ENCODE measurements around the gene RABGAP1L.
"Not testable (repeated sequence)": the region's sequence is repeated elsewhere in the genome, so short reads cannot be mapped to it uniquely, and the experiment has no call there.

RABGAP1L gene

GRCh38 chr1:174324493-174324892 lies 165.2 kb downstream of the RABGAP1L start:
- Histone ChIP-seq H2AFZ (no peak overlapping the region), H3K36me3 (ENCODE audit: control insufficient read depth, insufficient read depth, low read length) (no peaks in the 10 kb centered on the region), H3K4me3 (ENCODE audit: low read depth, low read length) (no peak overlapping the region), H3K4me2 (ENCODE audit: low read length) (no peak overlapping the region), H3K27me3 (ENCODE audit: control insufficient read depth, insufficient read depth, low read length) (no peaks in the 10 kb centered on the region), H3K4me1 (no peaks in the 10 kb centered on the region), H3K27ac (no peak overlapping the region), H3K9ac (no peak overlapping the region), H3K9me3 (ENCODE audit: control insufficient read depth, low read length) (no peaks in the 10 kb centered on the region), H3K79me2 (no peaks in the 10 kb centered on the region)
- no peak for TF ChIP-seq CTCF (IDR thresholded peaks at IDR 0.05)

GRCh38 chr1:174324939-174325338 lies 165.6 kb downstream of the RABGAP1L start:
- H3K4me3 ChIP-seq (ENCODE audit: low read depth, low read length) = no peak overlapping the region
- H3K27me3 ChIP-seq (ENCODE audit: control insufficient read depth, insufficient read depth, low read length) = no peaks in the 10 kb centered on the region
- H3K79me2 ChIP-seq = no peaks in the 10 kb centered on the region
- no peak for TF ChIP-seq CTCF (IDR thresholded peaks at IDR 0.05)
- no peaks in the 10 kb centered on the region for H3K36me3 ChIP-seq (ENCODE audit: control insufficient read depth, insufficient read depth, low read length)
- no peaks in the 10 kb centered on the region for H3K4me1 ChIP-seq
- H3K27ac ChIP-seq = no peak overlapping the region
- H3K9me3 ChIP-seq (ENCODE audit: control insufficient read depth, low read length) = no peaks in the 10 kb centered on the region
- no peak overlapping the region for H2AFZ ChIP-seq
- H3K9ac ChIP-seq = no peak overlapping the region
- no peak overlapping the region for H3K4me2 ChIP-seq (ENCODE audit: low read length)

- no peaks in the 10 kb centered on the region for H3K79me2 ChIP-seq
- no peak overlapping the region for H3K27ac ChIP-seq
- no peaks in the 10 kb centered on the region for H3K9me3 ChIP-seq (ENCODE audit: control insufficient read depth, low read length)
- H3K9ac ChIP-seq = no peak overlapping the region
- no peak for TF ChIP-seq CTCF (IDR thresholded peaks at IDR 0.05)
- no peaks in the 10 kb centered on the region for H3K4me1 ChIP-seq
- H3K4me3 ChIP-seq (ENCODE audit: low read depth, low read length) = no peak overlapping the region
- H2AFZ ChIP-seq = no peak overlapping the region
- H3K27me3 ChIP-seq (ENCODE audit: control insufficient read depth, insufficient read depth, low read length) = no peaks in the 10 kb centered on the region
- no peak overlapping the region for H3K4me2 ChIP-seq (ENCODE audit: low read length)
- no peaks in the 10 kb centered on the region for H3K36me3 ChIP-seq (ENCODE audit: control insufficient read depth, insufficient read depth, low read length)
Measured at GRCh38 chr1:174326278-174326677, 167.0 kb downstream of the RABGAP1L start.

- Histone ChIP-seq H3K4me3 (ENCODE audit: low read depth, low read length) (no peak overlapping the region), H3K36me3 (ENCODE audit: control insufficient read depth, insufficient read depth, low read length) (no peaks in the 10 kb centered on the region), H2AFZ (no peak overlapping the region), H3K9me3 (ENCODE audit: control insufficient read depth, low read length) (no peaks in the 10 kb centered on the region), H3K4me2 (ENCODE audit: low read length) (no peak overlapping the region), H3K4me1 (no peaks in the 10 kb centered on the region), H3K79me2 (no peaks in the 10 kb centered on the region), H3K27ac (no peak overlapping the region), H3K9ac (no peak overlapping the region), H3K27me3 (ENCODE audit: control insufficient read depth, insufficient read depth, low read length) (no peaks in the 10 kb centered on the region)
- no peak for TF ChIP-seq CTCF (IDR thresholded peaks at IDR 0.05)
Measured at GRCh38 chr1:174333437-174333836, 174.1 kb downstream of the RABGAP1L start.

- Histone ChIP-seq H2AFZ (no peak overlapping the region), H3K27ac (no peak overlapping the region), H3K36me3 (ENCODE audit: control insufficient read depth, insufficient read depth, low read length) (no peaks in the 10 kb centered on the region), H3K4me2 (ENCODE audit: low read length) (no peak overlapping the region), H3K9me3 (ENCODE audit: control insufficient read depth, low read length) (no peaks in the 10 kb centered on the region), H3K4me1 (no peaks in the 10 kb centered on the region), H3K4me3 (ENCODE audit: low read depth, low read length) (no peak overlapping the region), H3K9ac (no peak overlapping the region), H3K79me2 (no peaks in the 10 kb centered on the region), H3K27me3 (ENCODE audit: control insufficient read depth, insufficient read depth, low read length) (no peaks in the 10 kb centered on the region)
- no peak for TF ChIP-seq CTCF (IDR thresholded peaks at IDR 0.05)
Measured at GRCh38 chr1:174337000-174337681, 177.8 kb downstream of the RABGAP1L start.

GRCh38 chr1:174340404-174340803 lies 181.1 kb downstream of the RABGAP1L start:
- not testable (repeated sequence) for H3K9me3 ChIP-seq (ENCODE audit: control insufficient read depth, low read length); H3K27ac ChIP-seq; H3K27me3 ChIP-seq (ENCODE audit: control insufficient read depth, insufficient read depth, low read length); H3K4me1 ChIP-seq; H2AFZ ChIP-seq; H3K9ac ChIP-seq; H3K36me3 ChIP-seq (ENCODE audit: control insufficient read depth, insufficient read depth, low read length); H3K4me2 ChIP-seq (ENCODE audit: low read length); H3K4me3 ChIP-seq (ENCODE audit: low read depth, low read length); H3K79me2 ChIP-seq
